GM18526 (cell line): ENCODE measurements around the gene CCR6.

Experiments used
- POLR2A ChIP-seq: IDR thresholded peaks from 3 replicates; pipeline ENCODE4 v1.6.1; 2011; ENCODE audit not compliant: insufficient read length; ENCODE audit errors: extremely low read depth

Gene CCR6

DNA sequence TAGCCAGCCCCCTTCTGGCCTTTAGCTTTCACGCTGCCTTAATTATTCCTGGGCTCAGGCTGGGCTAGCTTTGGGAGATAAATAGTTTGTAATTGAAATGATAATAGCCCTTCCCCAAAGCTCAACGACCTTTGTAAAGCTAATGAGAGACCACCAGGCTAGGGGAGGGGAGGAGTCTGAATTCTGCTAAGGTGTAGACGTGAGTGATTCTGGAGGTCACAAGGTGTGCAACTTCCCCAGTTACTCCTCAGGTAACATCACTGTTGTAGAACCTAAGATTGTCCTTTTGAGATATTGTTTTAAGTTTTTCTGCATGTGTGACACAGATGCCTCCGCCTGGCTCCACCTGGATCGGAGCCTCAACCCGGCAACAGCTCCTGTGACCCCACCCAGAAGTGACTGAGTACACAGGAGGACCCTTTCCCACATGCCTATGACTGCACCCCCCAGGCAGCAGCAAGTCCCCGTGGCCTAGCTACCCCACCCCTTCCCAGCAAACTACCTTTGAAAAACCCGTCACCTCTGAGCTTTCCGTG, 40.6 kb downstream of the CCR6 start:
- no peak for TF ChIP-seq POLR2A

DNA sequence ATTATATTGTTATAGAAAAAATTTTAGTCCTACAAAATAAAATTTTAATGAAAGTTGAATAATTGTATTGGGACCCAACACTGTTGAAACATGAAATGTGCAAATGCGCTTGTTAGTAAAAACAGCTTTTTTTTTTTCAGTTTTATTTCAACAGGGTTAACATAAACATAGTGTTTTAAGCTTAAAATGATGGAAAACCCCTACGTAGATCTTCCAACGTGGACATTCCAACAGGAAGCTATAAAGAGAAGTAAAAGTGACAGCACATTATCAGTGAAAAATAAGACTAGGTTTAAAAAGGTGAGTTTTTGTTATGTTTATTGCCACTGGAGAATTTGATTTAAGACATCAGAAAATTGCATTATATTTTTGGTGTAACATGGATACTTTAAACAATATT, 41.4 kb downstream of the CCR6 start:
- TF ChIP-seq POLR2A: no peak

DNA sequence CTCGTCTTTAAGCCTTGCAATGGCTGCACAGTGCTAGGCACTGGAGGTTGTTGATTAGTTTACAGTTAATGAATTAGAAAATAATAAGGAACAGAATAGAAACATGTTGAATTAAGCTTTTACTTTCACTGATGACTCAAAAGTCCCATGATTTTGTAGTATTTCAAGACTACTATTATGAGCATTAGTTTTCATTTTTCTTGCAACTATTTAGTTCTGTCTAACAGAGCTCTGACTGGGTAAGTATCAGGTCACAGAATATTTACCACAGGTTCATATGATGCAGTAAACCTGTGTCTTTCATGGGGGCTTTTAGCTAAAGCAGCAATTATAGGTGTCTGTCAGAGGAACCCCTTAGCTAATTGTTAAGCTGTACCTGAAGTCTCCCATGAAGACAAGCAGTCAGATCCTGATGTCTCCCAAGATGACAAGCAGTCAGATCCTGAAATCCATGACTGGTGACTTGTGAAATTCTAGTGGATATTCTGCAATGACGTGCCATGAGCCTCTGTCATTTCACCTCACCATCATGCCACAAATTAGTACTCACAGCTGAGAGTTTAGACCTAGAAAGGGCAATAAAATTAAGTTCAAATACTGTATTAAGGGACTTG, 43.1 kb downstream of the CCR6 start:
- TF ChIP-seq POLR2A: no peak
